PC-3 (cell line): ENCODE results near the gene FAM3B.

Source experiments
- EZH2phosphoT487 ChIP-seq: fragments of 300-600 bp; sonication (generic); IDR thresholded peaks from 2 replicates; pipeline ENCODE4 v1.6.1; 2018; ENCODE audit warnings: mild to moderate bottlenecking, antibody characterized with exemption, low read length, borderline replicate concordance
- TF ChIP-seq, protein P1 (sequence below): fragments of 300-600 bp; sonication (generic); conservative IDR thresholded peaks from 2 replicates; pipeline ENCODE4 v1.5.1; 2017; ENCODE audit warnings: antibody characterized with exemption, low read depth, mild to moderate bottlenecking, low read length

GRCh38 chr21:41402796-41403195 is 86.2 kb downstream of the FAM3B start:
- TF ChIP-seq, protein P1, sequence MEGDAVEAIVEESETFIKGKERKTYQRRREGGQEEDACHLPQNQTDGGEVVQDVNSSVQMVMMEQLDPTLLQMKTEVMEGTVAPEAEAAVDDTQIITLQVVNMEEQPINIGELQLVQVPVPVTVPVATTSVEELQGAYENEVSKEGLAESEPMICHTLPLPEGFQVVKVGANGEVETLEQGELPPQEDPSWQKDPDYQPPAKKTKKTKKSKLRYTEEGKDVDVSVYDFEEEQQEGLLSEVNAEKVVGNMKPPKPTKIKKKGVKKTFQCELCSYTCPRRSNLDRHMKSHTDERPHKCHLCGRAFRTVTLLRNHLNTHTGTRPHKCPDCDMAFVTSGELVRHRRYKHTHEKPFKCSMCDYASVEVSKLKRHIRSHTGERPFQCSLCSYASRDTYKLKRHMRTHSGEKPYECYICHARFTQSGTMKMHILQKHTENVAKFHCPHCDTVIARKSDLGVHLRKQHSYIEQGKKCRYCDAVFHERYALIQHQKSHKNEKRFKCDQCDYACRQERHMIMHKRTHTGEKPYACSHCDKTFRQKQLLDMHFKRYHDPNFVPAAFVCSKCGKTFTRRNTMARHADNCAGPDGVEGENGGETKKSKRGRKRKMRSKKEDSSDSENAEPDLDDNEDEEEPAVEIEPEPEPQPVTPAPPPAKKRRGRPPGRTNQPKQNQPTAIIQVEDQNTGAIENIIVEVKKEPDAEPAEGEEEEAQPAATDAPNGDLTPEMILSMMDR, result no peak
- TF ChIP-seq EZH2phosphoT487, result no peak
